Hepatocyte (in vitro differentiated cells): ENCODE measurements around the gene DLG2.

Experiments
- EZH2 ChIP-seq: fragments of 200-600 bp; sonication (generic); IDR thresholded peaks from 2 replicates; pipeline ENCODE4 v1.6.1; 2016; ENCODE audit warnings: antibody characterized with exemption, mild to moderate bottlenecking, borderline replicate concordance
- EZH2phosphoT487 ChIP-seq: fragments of 200-600 bp; sonication (generic); IDR thresholded peaks from one replicate; pipeline ENCODE4 v1.6.1; 2018; ENCODE audit warnings: antibody characterized with exemption, mild to moderate bottlenecking, low read depth, moderate library complexity; ENCODE audit not compliant: unreplicated experiment, severe bottlenecking
- TF ChIP-seq, protein P1 (sequence below): fragments of 200-600 bp; sonication (generic); IDR thresholded peaks from 2 replicates; pipeline ENCODE4 v1.5.1; 2016; ENCODE audit warnings: antibody characterized with exemption, mild to moderate bottlenecking; ENCODE audit not compliant: poor library complexity

DNA sequence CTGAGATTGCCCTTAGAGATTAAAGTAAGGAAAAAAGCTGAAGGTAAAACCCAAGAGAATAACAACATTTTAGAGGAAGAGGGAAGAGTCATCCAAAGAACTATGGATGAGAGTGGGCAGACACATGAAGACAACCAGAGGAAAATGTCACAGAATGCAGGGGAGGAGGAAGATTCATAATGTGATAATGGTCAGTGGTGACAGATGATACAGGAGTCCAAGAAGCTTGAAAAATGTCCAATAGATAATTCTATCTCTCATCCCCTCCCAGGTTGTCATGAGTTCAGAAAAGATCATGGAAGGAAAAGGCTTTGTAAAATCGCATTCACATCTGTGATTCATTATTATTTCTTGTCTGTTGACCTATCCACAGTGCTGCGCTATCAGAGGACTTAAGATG lies 2058.6 kb downstream of the DLG2 start:
- TF ChIP-seq, protein P1, sequence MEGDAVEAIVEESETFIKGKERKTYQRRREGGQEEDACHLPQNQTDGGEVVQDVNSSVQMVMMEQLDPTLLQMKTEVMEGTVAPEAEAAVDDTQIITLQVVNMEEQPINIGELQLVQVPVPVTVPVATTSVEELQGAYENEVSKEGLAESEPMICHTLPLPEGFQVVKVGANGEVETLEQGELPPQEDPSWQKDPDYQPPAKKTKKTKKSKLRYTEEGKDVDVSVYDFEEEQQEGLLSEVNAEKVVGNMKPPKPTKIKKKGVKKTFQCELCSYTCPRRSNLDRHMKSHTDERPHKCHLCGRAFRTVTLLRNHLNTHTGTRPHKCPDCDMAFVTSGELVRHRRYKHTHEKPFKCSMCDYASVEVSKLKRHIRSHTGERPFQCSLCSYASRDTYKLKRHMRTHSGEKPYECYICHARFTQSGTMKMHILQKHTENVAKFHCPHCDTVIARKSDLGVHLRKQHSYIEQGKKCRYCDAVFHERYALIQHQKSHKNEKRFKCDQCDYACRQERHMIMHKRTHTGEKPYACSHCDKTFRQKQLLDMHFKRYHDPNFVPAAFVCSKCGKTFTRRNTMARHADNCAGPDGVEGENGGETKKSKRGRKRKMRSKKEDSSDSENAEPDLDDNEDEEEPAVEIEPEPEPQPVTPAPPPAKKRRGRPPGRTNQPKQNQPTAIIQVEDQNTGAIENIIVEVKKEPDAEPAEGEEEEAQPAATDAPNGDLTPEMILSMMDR, result no peak
- TF ChIP-seq EZH2phosphoT487 (no peak), EZH2 (no peak)
